ENCODE results near the gene NLGN1.

- no peak for TF ChIP-seq FOXM1 (IDR thresholded peaks at IDR 0.05; ENCODE audit: borderline replicate concordance)
- no peak for TF ChIP-seq ELF4 (IDR thresholded peaks at IDR 0.05)
- no peak for TF ChIP-seq SP1 (IDR thresholded peaks at IDR 0.05)
- no peak for TF ChIP-seq SUZ12 (IDR thresholded peaks at IDR 0.05)
- no peak for TF ChIP-seq FOXA1 (IDR thresholded peaks at IDR 0.05)
- no peak for TF ChIP-seq ZNF384 (IDR thresholded peaks at IDR 0.05)
These were observed 933.7 kb downstream of the NLGN1 start for GRCh38 chr3:174331095-174331800.
